GM18858 (cell line): ENCODE measurements around the gene LYRM1.
"Not testable (repeated sequence)": the region's sequence is repeated elsewhere in the genome, so short reads cannot be mapped to it uniquely, and the experiment has no call there.

Experiments
- ATAC-seq: cut with Tn5 transposase; IDR thresholded peaks from one replicate; pipeline ENCODE4 v1.9.1; 2021; ENCODE audit not compliant: unreplicated experiment

Gene LYRM1

GRCh38 chr16:20973201-20973600 lies 72.6 kb downstream of the LYRM1 start:
- not testable (repeated sequence) for ATAC-seq
